Measurements from ENCODE around the gene IL31RA.
"Not testable (repeated sequence)": the region's sequence is repeated elsewhere in the genome, so short reads cannot be mapped to it uniquely, and the experiment has no call there.

IL31RA gene

DNA sequence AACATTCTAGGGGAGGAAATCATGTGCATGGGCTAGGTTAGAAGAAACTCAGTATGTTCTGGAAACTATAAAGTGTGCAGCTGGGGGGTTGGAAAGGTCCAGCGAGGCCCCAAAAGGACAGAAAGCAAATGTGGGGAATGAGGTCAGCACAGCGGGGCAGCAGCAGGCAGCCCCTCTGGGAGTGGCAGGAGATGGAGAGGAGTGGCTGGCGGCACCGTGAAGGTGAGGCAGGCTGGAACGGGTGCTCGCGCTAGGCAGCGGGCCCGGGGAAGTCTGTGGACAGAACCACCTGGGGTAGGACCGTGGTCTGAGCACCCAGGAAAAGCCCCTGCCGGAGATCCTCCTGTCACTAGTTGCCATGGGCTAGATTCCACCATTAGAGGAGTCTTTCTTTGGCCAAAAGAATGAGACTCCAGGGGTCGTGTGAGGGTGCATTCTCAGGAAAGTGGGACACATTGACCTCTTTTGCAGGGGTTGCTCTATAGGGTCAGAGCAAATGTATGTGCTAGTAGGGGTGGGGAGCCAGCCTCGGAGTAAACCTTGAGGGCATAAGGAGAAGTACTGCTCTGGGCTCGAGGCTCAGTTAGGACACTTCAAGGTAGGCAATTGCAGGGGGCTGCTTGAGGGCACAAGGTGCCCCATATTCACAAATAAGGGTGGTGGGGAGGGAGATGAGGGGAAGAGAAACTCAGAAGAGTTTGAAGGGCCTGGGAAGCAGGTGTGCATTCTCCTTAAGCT, 82.4 kb downstream of the IL31RA start:
- no peak overlapping the region for H3K4me3 ChIP-seq (ENCODE audit: control insufficient read depth, low read depth, low read length)
- TF ChIP-seq CTCF (IDR thresholded peaks at IDR 0.05; ENCODE audit: control insufficient read depth, insufficient read depth, low read depth, low read length, missing control alignments), result no peak
- no peak for DNase-seq (ENCODE audit: low read depth)

DNA sequence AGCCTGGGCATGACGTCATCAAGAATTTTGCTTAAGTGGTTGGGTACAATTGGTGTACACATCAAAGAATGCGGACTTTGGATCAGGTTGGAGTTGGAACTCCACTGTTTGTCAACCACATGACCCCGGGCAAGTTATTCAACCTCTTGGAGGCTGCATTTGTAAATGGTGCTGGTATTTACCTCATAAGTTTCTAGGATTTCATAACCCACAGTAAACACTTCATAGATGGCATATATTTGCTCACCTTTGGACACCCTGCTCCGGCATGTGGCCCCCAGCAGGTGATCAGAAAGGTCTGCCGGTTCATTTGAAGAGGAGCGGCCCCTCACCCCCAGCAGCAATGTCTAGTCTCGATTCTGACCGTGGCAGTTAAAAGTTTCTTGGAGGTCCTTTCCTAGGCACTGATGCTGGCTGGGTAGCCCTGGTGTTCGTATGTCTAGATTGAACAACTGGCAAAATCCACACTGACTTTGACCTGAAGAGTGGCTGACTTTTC, 83.0 kb downstream of the IL31RA start:
- DNase-seq (ENCODE audit: low read depth), result no peak
- no peak for TF ChIP-seq CTCF (IDR thresholded peaks at IDR 0.05; ENCODE audit: control insufficient read depth, insufficient read depth, low read depth, low read length, missing control alignments)
- H3K4me3 ChIP-seq (ENCODE audit: control insufficient read depth, low read depth, low read length), result no peak overlapping the region

DNA sequence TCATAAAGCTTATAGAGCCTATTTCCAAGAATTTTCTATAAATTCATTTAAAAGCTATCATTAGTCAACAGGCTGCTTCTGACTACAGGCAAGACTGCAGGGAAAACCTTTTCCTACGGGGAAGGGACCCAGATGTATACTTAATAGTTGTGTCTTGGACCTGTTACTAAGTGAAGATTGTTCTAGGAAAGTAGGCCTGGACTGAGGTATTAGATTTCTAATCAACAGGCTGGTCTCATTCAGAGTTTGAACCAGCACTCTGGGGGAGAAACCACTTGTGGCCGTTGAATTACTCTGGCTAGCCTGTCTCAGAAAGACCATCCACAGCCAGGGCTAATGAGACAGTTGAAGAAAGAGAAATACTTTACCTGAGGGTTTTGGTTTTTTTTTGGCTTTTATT, 83.6 kb downstream of the IL31RA start:
- no peak overlapping the region for H3K4me3 ChIP-seq (ENCODE audit: control insufficient read depth, low read depth, low read length)
- DNase-seq (ENCODE audit: low read depth), result no peak
- no peak for TF ChIP-seq CTCF (IDR thresholded peaks at IDR 0.05; ENCODE audit: control insufficient read depth, insufficient read depth, low read depth, low read length, missing control alignments)

DNA sequence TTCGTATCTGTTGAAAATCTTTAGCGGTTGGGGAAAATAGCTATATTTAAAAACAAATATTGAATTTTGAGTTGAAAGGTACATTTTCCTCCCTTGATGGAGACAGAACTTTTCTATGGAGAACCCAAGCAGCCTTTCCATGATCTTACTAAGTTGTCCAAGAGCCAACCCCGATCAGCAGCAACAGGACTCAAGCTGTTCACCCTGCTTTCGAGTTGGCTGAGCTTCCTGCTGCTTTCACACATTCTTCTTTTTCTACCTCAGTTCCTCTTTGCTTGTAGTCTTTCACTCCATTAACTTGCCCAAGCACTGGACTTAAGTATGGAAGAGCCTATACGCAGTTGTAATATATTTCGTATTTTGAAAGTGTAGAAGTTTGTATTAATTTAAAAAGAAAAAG, 84.2 kb downstream of the IL31RA start:
- H3K4me3 ChIP-seq (ENCODE audit: control insufficient read depth, low read depth, low read length), result no peak overlapping the region
- DNase-seq (ENCODE audit: low read depth), result no peak
- no peak for TF ChIP-seq CTCF (IDR thresholded peaks at IDR 0.05; ENCODE audit: control insufficient read depth, insufficient read depth, low read depth, low read length, missing control alignments)

DNA sequence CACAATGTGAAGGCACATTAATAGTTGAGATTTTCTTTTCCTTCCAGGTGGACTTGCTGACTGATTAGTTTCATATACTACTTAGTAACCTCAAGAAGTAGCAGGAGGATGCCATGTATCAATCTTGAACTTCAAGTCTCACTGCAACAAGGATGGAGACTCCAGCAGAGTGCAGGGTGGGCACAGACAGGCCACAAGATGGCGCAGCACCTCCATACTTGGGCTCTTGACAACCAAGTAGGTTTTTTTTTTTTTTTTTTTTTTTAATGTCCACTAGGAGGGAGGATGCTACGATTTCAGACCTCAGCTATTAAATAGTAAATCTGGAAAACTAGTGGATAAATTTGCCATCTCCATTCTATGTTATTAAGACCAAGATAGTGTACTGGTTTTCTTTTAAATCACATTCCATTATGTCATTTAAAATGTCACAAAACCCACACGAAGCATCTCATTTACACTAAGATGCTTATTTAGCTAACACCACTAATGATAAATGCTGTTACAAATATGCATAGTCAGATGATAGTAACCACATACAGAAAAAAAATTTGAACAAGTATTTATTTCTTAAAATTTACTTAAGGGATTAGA, 85.0 kb downstream of the IL31RA start:
- peak; percentile 93 for TF ChIP-seq CTCF (IDR thresholded peaks at IDR 0.05; ENCODE audit: control insufficient read depth, insufficient read depth, low read depth, low read length, missing control alignments)
- peak; percentile 60 for DNase-seq (ENCODE audit: low read depth)

GRCh38 chr5:55937598-55937997, 86.4 kb downstream of the IL31RA start:
- H3K4me3 ChIP-seq (ENCODE audit: control insufficient read depth, low read depth, low read length); DNase-seq (ENCODE audit: low read depth): not testable (repeated sequence)

More for the DNA sequence above, 85.0 kb downstream of the IL31RA start:
- H3K4me3 ChIP-seq (ENCODE audit: control insufficient read depth, low read depth, low read length), result no peak overlapping the region

- not testable (repeated sequence) for H3K4me3 ChIP-seq (ENCODE audit: control insufficient read depth, low read depth, low read length); DNase-seq (ENCODE audit: low read depth)
Observed at GRCh38 chr5:55941154-55941553, 90.0 kb downstream of the IL31RA start.

Measured in AG09309 (cell line).